IPS-18a (cell line): ENCODE measurements around the gene PCDHGA8.
A peak's percentile ranks its signal among the peaks of the same experiment; 100 is the strongest.
"Not testable (repeated sequence)": the region's sequence is repeated elsewhere in the genome, so short reads cannot be mapped to it uniquely, and the experiment has no call there.

ENCODE experiments used
- H3K27ac ChIP-seq: one replicate; pipeline ENCODE4 v1.5.1; 2013; ENCODE audit warnings: low read length
- H3K27me3 ChIP-seq: one replicate; pipeline ENCODE4 v1.6.1; 2013; ENCODE audit warnings: mild to moderate bottlenecking, low read length; ENCODE audit not compliant: control insufficient read depth, insufficient read depth
- H3K36me3 ChIP-seq: one replicate; pipeline ENCODE4 v1.6.1; 2013; ENCODE audit warnings: low read depth, low read length; ENCODE audit not compliant: control insufficient read depth
- H3K4me1 ChIP-seq: one replicate; pipeline ENCODE4 v1.6.1; 2013; ENCODE audit warnings: low read depth, low read length; ENCODE audit not compliant: control insufficient read depth
- H3K4me3 ChIP-seq: one replicate; pipeline ENCODE4 v1.5.1; 2013; ENCODE audit warnings: low read length
- H3K9ac ChIP-seq: one replicate; pipeline ENCODE4 v1.6.1; 2013; ENCODE audit warnings: mild to moderate bottlenecking, low read length, moderate library complexity
- H3K9me3 ChIP-seq: one replicate; pipeline ENCODE4 v1.6.1; 2013; ENCODE audit warnings: low read depth, low read length; ENCODE audit not compliant: control insufficient read depth

PCDHGA8 gene

GRCh38 chr5:141392429-141393198 is at the start of gene PCDHGA8:
TSS of gene PCDHGA8 (plus strand) at chr5:141392633. CDS start at chr5:141392814, 181 bp downstream.
- Histone ChIP-seq H3K9me3 (peaks cover 34% of the 10 kb centered on the region), H3K4me3 (no peak within 1 kb of the TSS)

GRCh38 chr5:141342773-141343172 is 49.7 kb upstream of the PCDHGA8 start:
- Histone ChIP-seq H3K4me1 (no peaks in the 10 kb centered on the region), H3K9ac (no peak overlapping the region), H3K27me3 (no peaks in the 10 kb centered on the region), H3K4me3 (no peak overlapping the region), H3K36me3 (no peaks in the 10 kb centered on the region), H3K9me3 (peaks cover 40% of the 10 kb centered on the region), H3K27ac (no peak overlapping the region)

More at GRCh38 chr5:141392429-141393198, at the start of gene PCDHGA8:
- Histone ChIP-seq H3K27me3 (no peaks in the 10 kb centered on the region), H3K4me1 (no peaks in the 10 kb centered on the region), H3K36me3 (no peaks in the 10 kb centered on the region), H3K9ac (no peak within 1 kb of the TSS), H3K27ac (no peak within 1 kb of the TSS)

- Histone ChIP-seq H3K4me3 (no peak within 1 kb of the TSS), H3K9me3 (peaks cover 36% of the 10 kb centered on the region)
Observed at GRCh38 chr5:141343242-141343952, 49.0 kb upstream of the PCDHGA8 start, which contains the start of gene PCDHGA3. TSS of gene PCDHGA3 (plus strand) at chr5:141343829. CDS start at chr5:141344034, 205 bp downstream.

GRCh38 chr5:141343953-141344463 is 48.4 kb upstream of the PCDHGA8 start:
- Histone ChIP-seq H3K27me3 (no peaks in the 10 kb centered on the region), H3K9me3 (peaks cover 32% of the 10 kb centered on the region), H3K27ac (no peak overlapping the region), H3K4me1 (no peaks in the 10 kb centered on the region), H3K36me3 (no peaks in the 10 kb centered on the region), H3K9ac (no peak overlapping the region), H3K4me3 (no peak overlapping the region)

More at GRCh38 chr5:141343242-141343952, 49.0 kb upstream of the PCDHGA8 start, which contains the start of gene PCDHGA3:
- Histone ChIP-seq H3K36me3 (no peaks in the 10 kb centered on the region), H3K27me3 (no peaks in the 10 kb centered on the region), H3K27ac (no peak within 1 kb of the TSS), H3K9ac (no peak within 1 kb of the TSS), H3K4me1 (no peaks in the 10 kb centered on the region)

GRCh38 chr5:141345327-141345726 is 47.1 kb upstream of the PCDHGA8 start:
- Histone ChIP-seq H3K9me3 (peaks cover 21% of the 10 kb centered on the region), H3K36me3 (no peaks in the 10 kb centered on the region), H3K27ac (no peak overlapping the region), H3K4me3 (no peak overlapping the region), H3K4me1 (no peaks in the 10 kb centered on the region), H3K27me3 (no peaks in the 10 kb centered on the region), H3K9ac (no peak overlapping the region)

GRCh38 chr5:141346017-141346416 is 46.4 kb upstream of the PCDHGA8 start:
- peaks cover 19% of the 10 kb centered on the region for H3K9me3 ChIP-seq
- H3K4me3 ChIP-seq, H3K9ac ChIP-seq, H3K27ac ChIP-seq, H3K4me1 ChIP-seq, H3K36me3 ChIP-seq, H3K27me3 ChIP-seq: not testable (repeated sequence)

- Histone ChIP-seq H3K27ac (no peak within 1 kb of the TSS), H3K4me3 (peak within 1 kb of the TSS; percentile 42), H3K9ac (peak within 1 kb of the TSS; percentile 19), H3K9me3 (peaks cover 12% of the 10 kb centered on the region), H3K36me3 (no peaks in the 10 kb centered on the region), H3K27me3 (no peaks in the 10 kb centered on the region), H3K4me1 (no peaks in the 10 kb centered on the region)
Observed at GRCh38 chr5:141349917-141350619, 42.4 kb upstream of the PCDHGA8 start, which contains the start of gene PCDHGB1. TSS of gene PCDHGB1 (plus strand) at chr5:141350099. CDS start at chr5:141350261, 162 bp downstream.

GRCh38 chr5:141351591-141351990 is 40.8 kb upstream of the PCDHGA8 start:
- peaks cover 14% of the 10 kb centered on the region for H3K9me3 ChIP-seq
- no peaks in the 10 kb centered on the region for H3K4me1 ChIP-seq
- no peaks in the 10 kb centered on the region for H3K27me3 ChIP-seq
- no peak overlapping the region for H3K9ac ChIP-seq
- H3K4me3 ChIP-seq, result no peak overlapping the region
- no peaks in the 10 kb centered on the region for H3K36me3 ChIP-seq
- H3K27ac ChIP-seq, result no peak overlapping the region

GRCh38 chr5:141354900-141355469 is 37.4 kb upstream of the PCDHGA8 start, which contains the start of gene PCDHGA4:
TSS of gene PCDHGA4 (plus strand) at chr5:141355021. CDS start at chr5:141355108, 87 bp downstream.
- Histone ChIP-seq H3K9me3 (peaks cover 21% of the 10 kb centered on the region), H3K4me3 (no peak within 1 kb of the TSS), H3K27me3 (no peaks in the 10 kb centered on the region), H3K36me3 (no peaks in the 10 kb centered on the region), H3K4me1 (no peaks in the 10 kb centered on the region), H3K27ac (no peak within 1 kb of the TSS), H3K9ac (no peak within 1 kb of the TSS)

- no peak overlapping the region for H3K9ac ChIP-seq
- no peak overlapping the region for H3K27ac ChIP-seq
- H3K4me3 ChIP-seq, result no peak overlapping the region
- no peaks in the 10 kb centered on the region for H3K4me1 ChIP-seq
- peaks cover 26% of the 10 kb centered on the region for H3K9me3 ChIP-seq
- no peaks in the 10 kb centered on the region for H3K36me3 ChIP-seq
- no peaks in the 10 kb centered on the region for H3K27me3 ChIP-seq
Observed at GRCh38 chr5:141355641-141356040, 36.8 kb upstream of the PCDHGA8 start.

GRCh38 chr5:141356133-141356532 is 36.3 kb upstream of the PCDHGA8 start:
- Histone ChIP-seq H3K4me1 (no peaks in the 10 kb centered on the region), H3K9ac (no peak overlapping the region), H3K27ac (no peak overlapping the region), H3K9me3 (peaks cover 30% of the 10 kb centered on the region), H3K4me3 (no peak overlapping the region), H3K27me3 (no peaks in the 10 kb centered on the region), H3K36me3 (no peaks in the 10 kb centered on the region)
